Endothelial cell of umbilical vein (primary cell): ENCODE measurements around the gene CSNK1G2. TPM values are rescaled to one million over a fixed set of nuclear protein-coding genes. Genes with fewer than 3 reads are reported as not detected.

Source experiments
- BruUV-seq: library from RNA; stranded (reverse); fragments of 400-500 nt; replicated peaks from 2 replicates; lab custom pipeline; 2021; lab: Mats Ljungman, UMichigan
- CTCF ChIA-PET: fragments of 300-600, 350-600 bp; sonication (Branson Sonifier 250); formaldehyde crosslinking; loops from one replicate; lab custom pipeline; 2021; ENCODE audit warnings: antibody characterized with exemption, inconsistent platforms; lab: Charles Lee
- POLR2A ChIA-PET: fragments of 300-600, 350-600 bp; sonication (Branson Sonifier 250); formaldehyde crosslinking; loops from one replicate; lab custom pipeline; 2021; ENCODE audit warnings: antibody characterized with exemption, inconsistent platforms; lab: Charles Lee
- DNase-seq: peaks from one replicate; pipeline ENCODE4 v3.0.0-alpha.2; 2011; ENCODE audit warnings: low read depth, low spot score
- FAIRE-seq: peaks from 2 replicates; lab custom pipeline; 2011; peaks lifted over from hg19 to GRCh38; lab: Jason Lieb, UNC
- H2AFZ ChIP-seq: 2 replicates; pipeline ENCODE4 v1.6.0; 2012; ENCODE audit warnings: low read depth, low read length, control low read depth, inconsistent platforms
- H3K27ac ChIP-seq: 2 replicates; pipeline ENCODE4 v1.5.1; 2011; ENCODE audit warnings: low read depth, mild to moderate bottlenecking, control low read depth, low read length, moderate library complexity; ENCODE audit not compliant: insufficient read depth
- H3K27me3 ChIP-seq, 2 experiments: 2 replicates each; pipeline versions ENCODE4 v1.6.0 to v1.6.1; 2011; ENCODE audit warnings: low read length in 2 of 2, mixed read lengths in 1 of 2; ENCODE audit not compliant: control insufficient read depth in 2 of 2, insufficient read depth in 2 of 2
- H3K36me3 ChIP-seq, 2 experiments: 2 replicates in 1 of 2; 3 replicates in 1 of 2; pipeline ENCODE4 v1.5.1; 2011; ENCODE audit warnings: low read length in 2 of 2, mild to moderate bottlenecking in 1 of 2, moderate library complexity in 1 of 2; ENCODE audit not compliant: control insufficient read depth in 2 of 2, insufficient read depth in 2 of 2; ENCODE audit errors: extremely low read depth in 1 of 2
- H3K4me1 ChIP-seq: 3 replicates; pipeline ENCODE4 v1.5.1; 2011; ENCODE audit warnings: mild to moderate bottlenecking, low read length; ENCODE audit not compliant: control insufficient read depth, insufficient read depth; ENCODE audit errors: extremely low read depth
- H3K4me2 ChIP-seq: 2 replicates; pipeline ENCODE4 v1.6.1; 2011; ENCODE audit warnings: low read length, control low read depth, mixed read lengths; ENCODE audit not compliant: insufficient read depth
- H3K4me3 ChIP-seq, 3 experiments: fragments of 200-600 bp in 1 of 3; sonication (generic), shearing (Covaris generic) in 1 of 3; replicated peaks in 1 of 3; 2 replicates each; pipeline ENCODE4 v1.5.1; 2011 to 2016; ENCODE audit warnings: control low read depth in 3 of 3, low read length in 3 of 3, mild to moderate bottlenecking in 2 of 3, inconsistent platforms in 1 of 3, low read depth in 1 of 3, moderate library complexity in 1 of 3; ENCODE audit not compliant: insufficient read depth in 1 of 3
- H3K79me2 ChIP-seq: 2 replicates; pipeline ENCODE4 v1.6.0; 2012; ENCODE audit warnings: low read length, inconsistent platforms; ENCODE audit not compliant: control insufficient read depth, insufficient read depth
- H3K9ac ChIP-seq: replicated peaks from 2 replicates; pipeline ENCODE3; 2011; ENCODE audit warnings: low read length, control low read depth; ENCODE audit not compliant: insufficient read depth; ENCODE audit errors: extremely low read depth
- H3K9me1 ChIP-seq: replicated peaks from 3 replicates; pipeline ENCODE4 v1.6.0; 2011; ENCODE audit warnings: mild to moderate bottlenecking, low read length; ENCODE audit not compliant: control insufficient read depth, insufficient read depth; ENCODE audit errors: extremely low read depth
- H3K9me3 ChIP-seq: replicated peaks from 2 replicates; pipeline ENCODE4 v1.5.1; 2012; ENCODE audit warnings: low read length, inconsistent platforms; ENCODE audit not compliant: control insufficient read depth, insufficient read depth
- H4K20me1 ChIP-seq: replicated peaks from 2 replicates; pipeline ENCODE3; 2011; ENCODE audit warnings: mild to moderate bottlenecking, low read length; ENCODE audit not compliant: control insufficient read depth, insufficient read depth; ENCODE audit errors: extremely low read depth
- CTCF ChIP-seq, 2 donors: IDR thresholded peaks; 1 replicate in 1 of 2; 2 replicates in 1 of 2; pipeline ENCODE4 v1.5.1; 2011; ENCODE audit warnings: low read length in 2 of 2, mild to moderate bottlenecking in 2 of 2, moderate library complexity in 2 of 2, control low read depth in 1 of 2, inconsistent platforms in 1 of 2, low read depth in 1 of 2; ENCODE audit not compliant: insufficient read depth in 1 of 2; ENCODE audit errors: extremely low read depth in 1 of 2
- EZH2 ChIP-seq: IDR thresholded peaks from 2 replicates; pipeline ENCODE4 v1.6.1; 2012; ENCODE audit warnings: borderline replicate concordance, low read depth, mild to moderate bottlenecking, moderate library complexity, low read length, inconsistent platforms; ENCODE audit not compliant: severe bottlenecking
- FOS ChIP-seq: IDR thresholded peaks from 2 replicates; pipeline ENCODE4 v1.6.1; 2011; ENCODE audit warnings: mild to moderate bottlenecking, low read length, moderate library complexity, borderline replicate concordance; ENCODE audit not compliant: insufficient read depth
- GATA2 ChIP-seq: IDR thresholded peaks from 2 replicates; pipeline ENCODE4 v1.7.0; 2011; ENCODE audit warnings: low read depth, mild to moderate bottlenecking, moderate library complexity, mixed read lengths, low read length; ENCODE audit not compliant: insufficient read length, insufficient read depth
- JUN ChIP-seq: IDR thresholded peaks from 2 replicates; pipeline ENCODE4 v1.6.1; 2011; ENCODE audit warnings: borderline replicate concordance, low read depth; ENCODE audit not compliant: insufficient read length, insufficient read depth
- MYC ChIP-seq: IDR thresholded peaks from one replicate; pipeline ENCODE4 v1.6.1; 2011; ENCODE audit warnings: mild to moderate bottlenecking, low read depth, low read length
- POLR2A ChIP-seq: IDR thresholded peaks from 2 replicates; pipeline ENCODE4 v1.6.1; 2012; ENCODE audit warnings: low read depth, mild to moderate bottlenecking, control low read depth, low read length
- POLR2AphosphoS5 ChIP-seq: IDR thresholded peaks from 2 replicates; pipeline ENCODE4 v1.6.1; 2012; ENCODE audit warnings: low read depth, mild to moderate bottlenecking, control low read depth, low read length, moderate library complexity; ENCODE audit not compliant: insufficient read depth
- dilution Hi-C: fragments of 300-500 bp; cut with MboI; formaldehyde crosslinking; loops from one replicate; pipeline ENCODE4 v1.15.0; 2019; ENCODE audit warnings: low sequenced_read_pairs; ENCODE audit not compliant: extremely low pct_ligation_motif_present
- intact Hi-C: fragments of 100-400 bp; cut with micrococcal nuclease; formaldehyde crosslinking; loops from one replicate; pipeline ENCODE4 v1.10.0; 2022
- polyA plus RNA-seq, 4 experiments: library from polyadenylated mRNA; depleted of rRNA in 3 of 4; stranded (reverse) in 3 of 4; unstranded in 1 of 4; fragments of >200 nt; gene quantifications; 2 replicates each; pipeline versions ENCODE4 v1.2.1 to v1.2.3, GENCODE V29; 2011 to 2012; ENCODE audit warnings: missing spikeins in 1 of 4
- total RNA-seq: library from RNA; stranded (reverse); gene quantifications from 2 replicates; pipeline ENCODE4 v1.2.3, GENCODE V29; 2021
- TF ChIP-seq, protein P1 (sequence below): IDR thresholded peaks from 2 replicates; pipeline ENCODE4 v1.6.1; 2011; ENCODE audit not compliant: insufficient read depth, insufficient read length

CSNK1G2 gene
- total and polyA plus RNA-seq, 2 donors (not counting 3 experiments of a cell fraction or from before 2014, with no cell fraction given): 96.6 to 110 TPM

GRCh38 chr19:1924320-1924961, 16.5 kb upstream of the CSNK1G2 start:
- Histone ChIP-seq H3K4me1 (peaks cover under 1% of the 10 kb centered on the region), H3K27me3 (no peaks in the 10 kb centered on the region), H3K79me2 (no peaks in the 10 kb centered on the region), H3K4me2 (no peak overlapping the region), H3K36me3 (peaks cover 0 to 27% of the 10 kb centered on the region in 2 experiments), H4K20me1 (no peaks in the 10 kb centered on the region), H2AFZ (no peak overlapping the region), H3K4me3 (no peak overlapping the region), H3K9me1 (no peaks in the 10 kb centered on the region), H3K27ac (no peak overlapping the region), H3K9me3 (no peaks in the 10 kb centered on the region), H3K9ac (no peak overlapping the region)
- no peak for FAIRE-seq
- dilution Hi-C loops: no loop called here
- intact Hi-C loops: no loop called here
- no peak for DNase-seq
- TF ChIP-seq POLR2A: no peak
- TF ChIP-seq JUN: no peak
- TF ChIP-seq CTCF (IDR thresholded peaks at IDR 0.05; ENCODE audit: extremely low read depth in 1 of 2, insufficient read depth in 1 of 2, low read depth in 1 of 2, low read length in 2 of 2): no peak
- no peak for TF ChIP-seq POLR2AphosphoS5
- no peak for TF ChIP-seq MYC
- TF ChIP-seq, protein P1, sequence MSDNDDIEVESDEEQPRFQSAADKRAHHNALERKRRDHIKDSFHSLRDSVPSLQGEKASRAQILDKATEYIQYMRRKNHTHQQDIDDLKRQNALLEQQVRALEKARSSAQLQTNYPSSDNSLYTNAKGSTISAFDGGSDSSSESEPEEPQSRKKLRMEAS: no peak
- TF ChIP-seq EZH2: no peak
- no peak for TF ChIP-seq GATA2
- no peak for TF ChIP-seq FOS
- POLR2A ChIA-PET: no interaction called here
- BruUV-seq: no TSS peak
- CTCF ChIA-PET: interaction anchor here (0.6 kb wide), 1 partner anchor 13 kb away, joined by 3 read pairs; no protein-coding TSS in a partner anchor
